GM18505 (cell line): ENCODE data around the gene LRRC56.

Experiments
- ATAC-seq: cut with Tn5 transposase; IDR thresholded peaks from one replicate; pipeline ENCODE4 v1.9.1; 2021; ENCODE audit not compliant: unreplicated experiment
- POLR2A ChIP-seq: IDR thresholded peaks from 4 replicates; pipeline ENCODE4 v1.6.1; 2011; ENCODE audit warnings: borderline replicate concordance; ENCODE audit not compliant: insufficient read depth, insufficient read length; ENCODE audit errors: extremely low read depth

Gene LRRC56

GRCh38 chr11:578276-579035 is 41.1 kb downstream of the LRRC56 start:
- no peak for ATAC-seq
- no peak for TF ChIP-seq POLR2A

GRCh38 chr11:579830-580601 is 42.7 kb downstream of the LRRC56 start:
- TF ChIP-seq POLR2A: no peak
- ATAC-seq: no peak

GRCh38 chr11:581342-581741 is 44.0 kb downstream of the LRRC56 start:
- TF ChIP-seq POLR2A: no peak
- ATAC-seq: no peak

GRCh38 chr11:581752-582151 is 44.4 kb downstream of the LRRC56 start:
- ATAC-seq: no peak
- TF ChIP-seq POLR2A: no peak

- no peak for ATAC-seq
- no peak for TF ChIP-seq POLR2A
Observed at GRCh38 chr11:584287-584686, 47.0 kb downstream of the LRRC56 start.

- no peak for TF ChIP-seq POLR2A
- ATAC-seq: no peak
Observed at GRCh38 chr11:586376-587316, 49.3 kb downstream of the LRRC56 start.

- ATAC-seq: no peak
- no peak for TF ChIP-seq POLR2A
Observed at GRCh38 chr11:587546-587945, 50.2 kb downstream of the LRRC56 start.

GRCh38 chr11:587978-588380 is 50.7 kb downstream of the LRRC56 start:
- no peak for TF ChIP-seq POLR2A
- no peak for ATAC-seq

- no peak for TF ChIP-seq POLR2A
- no peak for ATAC-seq
Observed at GRCh38 chr11:589798-590197, 52.5 kb downstream of the LRRC56 start.

- no peak for TF ChIP-seq POLR2A
- no peak for ATAC-seq
Observed at GRCh38 chr11:590997-591396, 53.7 kb downstream of the LRRC56 start.

GRCh38 chr11:592501-592900 is 55.2 kb downstream of the LRRC56 start:
- no peak for ATAC-seq
- TF ChIP-seq POLR2A: no peak

- no peak for ATAC-seq
Observed at GRCh38 chr11:592918-593317, 55.6 kb downstream of the LRRC56 start.

GRCh38 chr11:593347-593746 is 56.0 kb downstream of the LRRC56 start:
- TF ChIP-seq POLR2A: no peak
- no peak for ATAC-seq

More at GRCh38 chr11:592918-593317, 55.6 kb downstream of the LRRC56 start:
- no peak for TF ChIP-seq POLR2A

- ATAC-seq: no peak
- TF ChIP-seq POLR2A: no peak
Observed at GRCh38 chr11:595400-595799, 58.1 kb downstream of the LRRC56 start.

GRCh38 chr11:596374-596773 is 59.0 kb downstream of the LRRC56 start:
- no peak for ATAC-seq
- no peak for TF ChIP-seq POLR2A
